Duodenal mucosa (tissue), 2 donors: ENCODE results near the gene SRSF1.

Experiments used
- H3K27ac ChIP-seq: one replicate; pipeline ENCODE4 v1.7.0; 2013; ENCODE audit warnings: low read depth, low read length
- H3K27me3 ChIP-seq, 2 donors: one replicate each; pipeline ENCODE4 v1.7.0; 2013; ENCODE audit warnings: low read length in 2 of 2, control low read depth in 1 of 2; ENCODE audit not compliant: insufficient read depth in 2 of 2, control insufficient read depth in 1 of 2
- H3K36me3 ChIP-seq, 2 donors: one replicate each; pipeline ENCODE4 v1.7.0; 2013; ENCODE audit warnings: low read length in 2 of 2, control low read depth in 1 of 2; ENCODE audit not compliant: insufficient read depth in 2 of 2, control insufficient read depth in 1 of 2
- H3K4me1 ChIP-seq, 2 donors: one replicate each; pipeline ENCODE4 v1.7.0; 2013; ENCODE audit warnings: low read length in 2 of 2, control low read depth in 1 of 2; ENCODE audit not compliant: insufficient read depth in 2 of 2, control insufficient read depth in 1 of 2
- H3K4me3 ChIP-seq, 2 donors: one replicate each; pipeline ENCODE4 v1.7.0; 2013; ENCODE audit warnings: low read length in 2 of 2, low read depth in 1 of 2
- H3K9ac ChIP-seq, 2 donors: one replicate each; pipeline ENCODE4 v1.7.0; 2013; ENCODE audit warnings: low read length in 2 of 2, low read depth in 1 of 2
- H3K9me3 ChIP-seq, 2 donors: one replicate each; pipeline ENCODE4 v1.7.0; 2013; ENCODE audit warnings: low read length in 2 of 2, control low read depth in 1 of 2; ENCODE audit not compliant: control insufficient read depth in 1 of 2

SRSF1 gene

GRCh38 chr17:58019521-58019920 lies 12.5 kb upstream of the SRSF1 start:
- H3K4me1 ChIP-seq, result no peaks in the 10 kb centered on the region
- no peaks in the 10 kb centered on the region for H3K36me3 ChIP-seq
- no peaks in the 10 kb centered on the region for H3K27me3 ChIP-seq
- H3K9ac ChIP-seq, result no peak overlapping the region
- H3K9me3 ChIP-seq, result no peaks in the 10 kb centered on the region
- no peak overlapping the region for H3K4me3 ChIP-seq
- no peak overlapping the region for H3K27ac ChIP-seq

GRCh38 chr17:58019039-58019438 lies 12.0 kb upstream of the SRSF1 start:
- H3K27me3 ChIP-seq, result no peaks in the 10 kb centered on the region
- no peak overlapping the region for H3K9ac ChIP-seq
- no peak overlapping the region for H3K4me3 ChIP-seq
- no peaks in the 10 kb centered on the region for H3K4me1 ChIP-seq
- H3K36me3 ChIP-seq, result no peaks in the 10 kb centered on the region
- no peaks in the 10 kb centered on the region for H3K9me3 ChIP-seq
- H3K27ac ChIP-seq, result no peak overlapping the region

GRCh38 chr17:58010067-58010799 lies 3.2 kb upstream of the SRSF1 start:
- H3K27me3 ChIP-seq, result no peaks in the 10 kb centered on the region

GRCh38 chr17:58007781-58008706 lies 998 bp upstream of the SRSF1 start:
- Histone ChIP-seq H3K4me1 (peaks cover 32% of the 10 kb centered on the region in 2 donors), H3K27ac (peak overlapping the region; percentile 51), H3K9ac (peak overlapping the region; percentile 48 to 100), H3K36me3 (peaks cover 20 to 24% of the 10 kb centered on the region in 2 donors), H3K27me3 (no peaks in the 10 kb centered on the region), H3K9me3 (no peaks in the 10 kb centered on the region), H3K4me3 (peak overlapping the region; percentile 99)

More at GRCh38 chr17:58010067-58010799, 3.2 kb upstream of the SRSF1 start:
- Histone ChIP-seq H3K27ac (no peak overlapping the region), H3K9me3 (no peaks in the 10 kb centered on the region), H3K36me3 (peaks cover 2 to 6% of the 10 kb centered on the region in 2 donors), H3K4me3 (no peak overlapping the region), H3K4me1 (peaks cover 12 to 13% of the 10 kb centered on the region in 2 donors), H3K9ac (no peak overlapping the region)

- H3K4me1 ChIP-seq, result peaks cover 32% of the 10 kb centered on the region in 2 donors
- H3K27ac ChIP-seq, result peak overlapping the region; percentile 99
- peak overlapping the region; percentile 99 for H3K4me3 ChIP-seq
- no peaks in the 10 kb centered on the region for H3K9me3 ChIP-seq
- H3K36me3 ChIP-seq, result peaks cover 21 to 32% of the 10 kb centered on the region in 2 donors
- H3K27me3 ChIP-seq, result no peaks in the 10 kb centered on the region
- peak overlapping the region; percentile 100 for H3K9ac ChIP-seq
Measured at GRCh38 chr17:58006560-58006923, 504 bp downstream of the SRSF1 start.

- H3K9ac ChIP-seq, result peak overlapping the region; percentile 100
- H3K27ac ChIP-seq, result peak overlapping the region; percentile 99
- peaks cover 32% of the 10 kb centered on the region in 2 donors for H3K4me1 ChIP-seq
- H3K36me3 ChIP-seq, result peaks cover 21 to 35% of the 10 kb centered on the region in 2 donors
- H3K4me3 ChIP-seq, result peak overlapping the region; percentile 99
- H3K9me3 ChIP-seq, result no peaks in the 10 kb centered on the region
- no peaks in the 10 kb centered on the region for H3K27me3 ChIP-seq
Measured at GRCh38 chr17:58005728-58006559, 1.1 kb downstream of the SRSF1 start.

- Histone ChIP-seq H3K4me3 (peak overlapping the region; percentile 99), H3K4me1 (peaks cover 32% of the 10 kb centered on the region in 2 donors), H3K27me3 (no peaks in the 10 kb centered on the region), H3K9ac (peak overlapping the region; percentile 100), H3K9me3 (no peaks in the 10 kb centered on the region), H3K36me3 (peaks cover 27 to 43% of the 10 kb centered on the region in 2 donors), H3K27ac (no peak overlapping the region)
Measured at GRCh38 chr17:58005031-58005727, 1.9 kb downstream of the SRSF1 start.

GRCh38 chr17:58004060-58004459 lies 3.0 kb downstream of the SRSF1 start:
- Histone ChIP-seq H3K27me3 (no peaks in the 10 kb centered on the region), H3K27ac (no peak overlapping the region), H3K4me3 (no peak overlapping the region), H3K4me1 (peaks cover 32% of the 10 kb centered on the region in 2 donors), H3K9ac (no peak overlapping the region), H3K36me3 (peaks cover 31 to 44% of the 10 kb centered on the region in 2 donors), H3K9me3 (no peaks in the 10 kb centered on the region)

- Histone ChIP-seq H3K9me3 (no peaks in the 10 kb centered on the region), H3K36me3 (peaks cover 32 to 47% of the 10 kb centered on the region in 2 donors), H3K4me3 (no peak overlapping the region), H3K27ac (no peak overlapping the region), H3K9ac (no peak overlapping the region), H3K4me1 (peaks cover 29 to 31% of the 10 kb centered on the region in 2 donors), H3K27me3 (no peaks in the 10 kb centered on the region)
Measured at GRCh38 chr17:58002973-58003372, 4.1 kb downstream of the SRSF1 start.
